Fibroblast of lung (primary cell): ENCODE results near the gene VAMP2.
A peak's percentile ranks its signal among the peaks of the same experiment; 100 is the strongest.

Experiments used
- CTCF ChIP-seq, 2 donors: IDR thresholded peaks in 1 of 2; conservative IDR thresholded peaks in 1 of 2; 1 replicate in 1 of 2; 2 replicates in 1 of 2; pipeline ENCODE4 v1.5.1; 2011 to 2012; ENCODE audit warnings: low read length in 2 of 2, control low read depth in 1 of 2, inconsistent platforms in 1 of 2, low read depth in 1 of 2, mild to moderate bottlenecking in 1 of 2
- EZH2 ChIP-seq: IDR thresholded peaks from 2 replicates; pipeline ENCODE4 v1.5.1; 2012; ENCODE audit warnings: low read length, control low read depth, mild to moderate bottlenecking; ENCODE audit errors: missing control alignments

- peak; percentile 80 to 83 for TF ChIP-seq CTCF (conservative IDR thresholded peaks at IDR 0.05 in 1 of 2, IDR thresholded peaks at IDR 0.05 in 1 of 2; ENCODE audit: low read depth in 1 of 2, low read length in 2 of 2)
- TF ChIP-seq EZH2, result no peak
Measured at GRCh38 chr17:8138672-8139371, 23.9 kb downstream of the VAMP2 start.
